Measurements from ENCODE around the gene SMAD4.
"Not testable (repeated sequence)": the region's sequence is repeated elsewhere in the genome, so short reads cannot be mapped to it uniquely, and the experiment has no call there.

The SMAD4 gene

GRCh38 chr18:51029694-51030536 is at the start of gene SMAD4:
Gene SMAD4, plus strand, starts transcription at chr18:51030213. Its CDS starts 16,834 bp downstream, at chr18:51047047.
- DNase-seq (ENCODE audit: low read depth) = peak; percentile 94

- no peak for DNase-seq (ENCODE audit: low read depth)
Measured at GRCh38 chr18:50981381-50981780, 48.6 kb upstream of the SMAD4 start.

GRCh38 chr18:50982086-50982801 is 47.8 kb upstream of the SMAD4 start:
- DNase-seq (ENCODE audit: low read depth) = no peak

GRCh38 chr18:50982802-50983179 is 47.2 kb upstream of the SMAD4 start:
- DNase-seq (ENCODE audit: low read depth) = peak; percentile 23

- DNase-seq (ENCODE audit: low read depth) = peak; percentile 23
Measured at GRCh38 chr18:50986360-50987087, 43.5 kb upstream of the SMAD4 start.

GRCh38 chr18:50987261-50987660 is 42.8 kb upstream of the SMAD4 start:
- DNase-seq (ENCODE audit: low read depth) = no peak

GRCh38 chr18:50989711-50990110 is 40.3 kb upstream of the SMAD4 start:
- DNase-seq (ENCODE audit: low read depth) = no peak

GRCh38 chr18:50992351-50992762 is 37.7 kb upstream of the SMAD4 start:
- no peak for DNase-seq (ENCODE audit: low read depth)

- no peak for DNase-seq (ENCODE audit: low read depth)
Measured at GRCh38 chr18:50994031-50994430, 36.0 kb upstream of the SMAD4 start.

GRCh38 chr18:51003174-51003573 is 26.8 kb upstream of the SMAD4 start:
- DNase-seq (ENCODE audit: low read depth) = not testable (repeated sequence)

GRCh38 chr18:51006061-51006818 is 23.8 kb upstream of the SMAD4 start:
- no peak for DNase-seq (ENCODE audit: low read depth)

- no peak for DNase-seq (ENCODE audit: low read depth)
Measured at GRCh38 chr18:51006948-51007789, 22.8 kb upstream of the SMAD4 start.

- DNase-seq (ENCODE audit: low read depth) = no peak
Measured at GRCh38 chr18:51007790-51008139, 22.2 kb upstream of the SMAD4 start.

- DNase-seq (ENCODE audit: low read depth) = peak; percentile 8
Measured at GRCh38 chr18:51009072-51009471, 20.9 kb upstream of the SMAD4 start.

GRCh38 chr18:51010218-51010617 is 19.8 kb upstream of the SMAD4 start:
- DNase-seq (ENCODE audit: low read depth) = no peak

- DNase-seq (ENCODE audit: low read depth) = no peak
Measured at GRCh38 chr18:51011709-51012108, 18.3 kb upstream of the SMAD4 start.

- DNase-seq (ENCODE audit: low read depth) = no peak
Measured at GRCh38 chr18:51012441-51012840, 17.6 kb upstream of the SMAD4 start.

GRCh38 chr18:51013259-51013658 is 16.8 kb upstream of the SMAD4 start:
- no peak for DNase-seq (ENCODE audit: low read depth)

- no peak for DNase-seq (ENCODE audit: low read depth)
Measured at GRCh38 chr18:51017140-51017879, 12.7 kb upstream of the SMAD4 start.

GRCh38 chr18:51020536-51020935 is 9.5 kb upstream of the SMAD4 start:
- no peak for DNase-seq (ENCODE audit: low read depth)

Data from iris pigment epithelial cell (primary cell).